Lower lobe of right lung (tissue), 2 donors: ENCODE results near the gene UBAP1. TPM values are rescaled to one million over a fixed set of nuclear protein-coding genes. Genes with fewer than 3 reads are reported as not detected.

Experiments
- ATAC-seq, 2 donors: fragments of 200-7000 bp; cut with Tn5 transposase; one replicate each; pipeline ENCODE4 v1.9.1; 2020 to 2022; ENCODE audit warnings: mild to moderate bottlenecking in 2 of 2, moderate library complexity in 2 of 2
- DNase-seq: peaks from one replicate; pipeline ENCODE4 v3.0.0-alpha.2; 2020
- H3K27ac ChIP-seq: fragments of 200-600 bp; one replicate; pipeline ENCODE4 v1.8.0; 2022
- H3K27me3 ChIP-seq: fragments of 200-600 bp; one replicate; pipeline ENCODE4 v1.8.0; 2022; ENCODE audit warnings: low read depth
- H3K36me3 ChIP-seq: fragments of 200-600 bp; one replicate; pipeline ENCODE4 v1.8.0; 2022; ENCODE audit warnings: mild to moderate bottlenecking
- H3K4me1 ChIP-seq: fragments of 200-600 bp; one replicate; pipeline ENCODE4 v1.8.0; 2022
- H3K4me3 ChIP-seq: fragments of 200-600 bp; one replicate; pipeline ENCODE4 v1.8.0; 2022; ENCODE audit warnings: mild to moderate bottlenecking
- H3K9me3 ChIP-seq: fragments of 200-600 bp; one replicate; pipeline ENCODE4 v1.8.0; 2022
- CTCF ChIP-seq: fragments of 200-600 bp; IDR thresholded peaks from one replicate; pipeline ENCODE4 v1.8.0; 2022; ENCODE audit warnings: antibody characterized with exemption, mild to moderate bottlenecking
- intact Hi-C: fragments of 100-400 bp; cut with DNase I; formaldehyde crosslinking; loops from one replicate; pipeline ENCODE4 v1.11.0; 2022
- total RNA-seq: library from RNA; stranded (reverse); fragmentation: NEBNext Ultra II Directional; extraction: Animal tissue kit (Norgen Biotek cat#: 25700); gene quantifications from one replicate; pipeline ENCODE4 v1.2.1, GENCODE V29; 2021
- donor health status: DM: no; HTN: yes; CAD: no; lungs with severe emphysema.

Gene UBAP1
- total RNA-seq, 1 donor from 2014 or later = 47.0 TPM

- DNase-seq = no peak
- intact Hi-C loops = no loop called here
- H3K27me3 ChIP-seq = no peaks in the 10 kb centered on the region
Measured at GRCh38 chr9:34170237-34170991, 8.4 kb upstream of the UBAP1 start.

GRCh38 chr9:34171753-34172535 is 6.9 kb upstream of the UBAP1 start:
- H3K27me3 ChIP-seq = no peaks in the 10 kb centered on the region
- ATAC-seq = peak; percentile 65 to 79
- H3K9me3 ChIP-seq = no peaks in the 10 kb centered on the region
- no peaks in the 10 kb centered on the region for H3K36me3 ChIP-seq
- peak; percentile 64 for DNase-seq
- H3K4me1 ChIP-seq = peaks cover 6% of the 10 kb centered on the region
- no peak overlapping the region for H3K27ac ChIP-seq
- TF ChIP-seq CTCF = no peak
- intact Hi-C loops = no loop called here
- H3K4me3 ChIP-seq = no peak overlapping the region

More at GRCh38 chr9:34170237-34170991, 8.4 kb upstream of the UBAP1 start:
- H3K9me3 ChIP-seq = no peaks in the 10 kb centered on the region
- no peak for ATAC-seq
- no peak for TF ChIP-seq CTCF
- no peak overlapping the region for H3K4me3 ChIP-seq
- no peaks in the 10 kb centered on the region for H3K36me3 ChIP-seq
- H3K27ac ChIP-seq = no peak overlapping the region
- peaks cover 6% of the 10 kb centered on the region for H3K4me1 ChIP-seq

DNA sequence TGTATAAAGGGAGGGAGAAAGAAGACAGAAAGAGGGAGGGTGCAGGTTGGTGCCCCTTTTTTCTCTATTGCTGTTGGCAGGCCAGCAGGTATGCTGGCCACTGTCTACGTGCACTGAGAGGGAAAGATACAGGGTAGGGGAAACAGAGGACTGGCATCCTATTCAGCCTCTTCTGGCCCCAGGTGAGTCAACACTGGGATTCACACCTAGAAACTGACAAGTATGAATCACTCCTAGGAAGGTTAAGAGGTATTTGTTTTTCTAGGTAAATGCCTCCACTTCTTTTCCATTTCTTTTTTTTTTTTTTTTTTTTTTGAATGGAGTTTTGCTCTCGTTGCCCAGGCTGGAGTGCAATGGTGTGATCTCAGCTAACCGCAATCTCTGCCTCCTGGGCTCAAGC is 2.8 kb upstream of the UBAP1 start:
- ATAC-seq = no peak
- Histone ChIP-seq H3K27me3 (no peaks in the 10 kb centered on the region), H3K36me3 (no peaks in the 10 kb centered on the region), H3K27ac (no peak overlapping the region), H3K9me3 (no peaks in the 10 kb centered on the region), H3K4me3 (no peak overlapping the region), H3K4me1 (peaks cover 15% of the 10 kb centered on the region)
- TF ChIP-seq CTCF = no peak
- intact Hi-C loops = no loop called here
- DNase-seq = no peak

GRCh38 chr9:34177593-34178435 is 1.0 kb upstream of the UBAP1 start:
- H3K9me3 ChIP-seq = no peaks in the 10 kb centered on the region
- no peak for TF ChIP-seq CTCF
- no peak for ATAC-seq
- no peak for DNase-seq
- H3K4me3 ChIP-seq = peak overlapping the region; percentile 64
- intact Hi-C loops = no loop called here
- no peaks in the 10 kb centered on the region for H3K36me3 ChIP-seq
- peaks cover 15% of the 10 kb centered on the region for H3K4me1 ChIP-seq
- peak overlapping the region; percentile 95 for H3K27ac ChIP-seq
- no peaks in the 10 kb centered on the region for H3K27me3 ChIP-seq
